LNCaP clone FGC (cell line): ENCODE results near the gene RABEP1.
"Not testable (repeated sequence)": the region's sequence is repeated elsewhere in the genome, so short reads cannot be mapped to it uniquely, and the experiment has no call there.

Source experiments
- DNase-seq: peaks from one replicate; pipeline ENCODE4 v3.0.0-alpha.2; 2011; ENCODE audit warnings: low read depth
- H3K4me3 ChIP-seq: 2 replicates; pipeline ENCODE4 v1.5.1; 2011; ENCODE audit warnings: mild to moderate bottlenecking, low read depth, low read length, control low read depth
- CTCF ChIP-seq: IDR thresholded peaks from 2 replicates; pipeline ENCODE4 v1.5.1; 2012; ENCODE audit warnings: mild to moderate bottlenecking; ENCODE audit not compliant: control insufficient read depth, insufficient read depth; ENCODE audit errors: extremely low read depth

The RABEP1 gene

DNA sequence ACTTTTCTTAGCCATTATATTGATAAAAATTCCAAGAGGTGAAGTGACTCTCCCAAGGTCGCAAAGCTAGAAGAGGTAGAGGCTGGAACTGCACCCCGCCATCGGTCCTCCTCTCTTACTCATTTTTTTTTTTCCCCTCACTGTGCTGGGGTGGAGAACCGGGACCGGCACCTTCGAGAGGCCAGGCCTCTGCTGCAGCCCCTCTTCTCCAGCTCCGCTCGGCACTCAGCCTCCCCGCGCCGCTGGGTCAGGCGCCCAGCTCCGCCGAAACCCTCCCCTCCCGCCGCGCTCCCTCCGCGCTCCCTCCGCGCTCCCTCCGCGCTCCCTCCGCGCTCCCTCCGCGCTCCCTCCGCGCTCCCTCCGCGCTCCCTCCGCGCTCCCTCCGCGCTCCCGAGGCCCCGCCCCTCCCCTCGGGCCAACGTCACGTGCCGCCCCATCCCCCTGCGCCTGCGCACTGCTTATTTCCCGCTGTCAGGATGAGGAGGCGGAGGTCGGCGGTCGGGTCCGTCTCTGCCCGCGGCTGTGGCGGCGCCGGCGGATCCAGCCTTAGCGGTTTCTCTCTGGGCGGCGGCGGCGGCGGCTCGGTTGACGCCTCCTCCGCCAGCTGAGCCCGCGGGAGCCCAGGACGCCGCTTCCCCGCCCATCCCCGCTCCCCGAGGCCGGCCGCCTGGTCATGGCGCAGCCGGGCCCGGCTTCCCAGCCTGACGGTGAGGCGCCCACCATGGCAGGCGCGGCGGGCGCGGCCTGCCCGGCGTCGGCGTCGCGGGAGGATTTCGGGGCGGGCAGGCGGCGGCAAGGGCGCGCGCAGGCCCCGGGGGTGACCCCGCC lies at the start of gene RABEP1:
RABEP1 (plus strand) TSS at position 471 of the 828 bp plus-strand sequence; CDS start at position 674, 203 bp downstream.
- no peak for TF ChIP-seq CTCF
- no peak for DNase-seq
- peak within 1 kb of the TSS; percentile 79 for H3K4me3 ChIP-seq

DNA sequence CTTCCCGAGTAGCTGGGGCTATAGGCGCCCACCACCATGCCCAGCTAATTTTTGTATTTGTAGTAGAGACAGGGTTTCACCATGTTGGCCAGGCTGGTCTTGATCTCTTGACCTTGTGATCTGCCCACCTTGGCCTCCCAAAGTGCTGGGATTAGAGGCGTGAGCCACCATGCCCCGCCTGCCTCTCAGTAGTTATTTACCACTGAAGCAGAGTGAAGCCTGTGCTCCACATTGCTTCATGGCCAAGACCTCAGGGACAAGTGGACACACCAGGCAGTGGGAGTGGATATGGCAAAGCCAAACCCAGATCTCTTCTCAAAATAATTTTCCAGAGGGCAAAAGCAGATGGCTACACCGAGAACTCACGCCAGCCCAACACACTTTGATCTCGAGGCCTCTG lies 48.6 kb upstream of the RABEP1 start:
- DNase-seq, H3K4me3 ChIP-seq: not testable (repeated sequence)

DNA sequence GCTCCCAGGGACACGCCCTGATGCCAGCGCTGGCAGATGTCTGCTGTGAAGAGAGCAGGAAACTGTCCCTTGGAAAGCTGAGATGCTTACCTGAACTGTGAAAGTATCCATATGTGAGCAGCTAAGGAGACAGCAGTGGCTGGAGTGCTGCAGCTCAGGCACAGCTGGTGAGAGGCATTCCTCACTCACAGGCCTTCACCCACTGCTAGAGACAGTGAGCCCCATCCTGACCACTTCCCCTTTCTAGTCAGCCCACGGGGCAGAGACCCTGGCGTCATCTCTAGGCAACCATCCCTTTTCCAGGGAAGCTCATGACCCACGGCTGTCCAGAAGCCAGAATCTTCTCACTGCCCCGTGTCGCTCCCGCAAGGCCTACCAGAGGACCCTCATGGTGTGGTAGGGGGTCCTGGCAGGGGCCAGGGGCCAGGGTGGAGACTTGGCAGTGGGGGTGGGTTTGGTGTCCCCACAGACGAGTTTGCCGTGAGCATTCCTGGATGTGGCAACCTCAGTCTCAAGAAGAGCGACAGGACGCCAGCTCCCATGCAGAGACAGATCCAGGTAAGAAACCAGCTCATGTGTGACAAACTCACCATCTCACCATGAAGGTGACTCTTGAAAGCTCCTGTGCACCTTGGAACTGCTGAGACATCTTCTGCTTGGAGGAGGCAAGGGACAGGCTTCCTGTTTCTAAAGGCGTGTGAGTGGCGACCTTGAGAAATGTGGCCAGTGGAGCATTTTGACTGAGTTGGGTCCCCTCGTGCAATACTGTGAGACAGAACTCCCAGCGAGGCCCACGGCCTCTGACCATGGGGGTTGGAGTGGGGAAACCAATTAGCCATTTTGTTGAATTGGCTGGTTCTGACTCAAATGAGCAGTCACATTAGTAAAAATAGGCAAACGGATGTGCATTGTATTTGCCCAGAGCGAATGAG lies 47.2 kb upstream of the RABEP1 start, which contains the start of gene SCIMP:
SCIMP (minus strand) TSS at position 216 of the 932 bp plus-strand sequence; CDS start at position 111, 105 bp downstream.
- no peak within 1 kb of the TSS for H3K4me3 ChIP-seq
- no peak for DNase-seq
- no peak for TF ChIP-seq CTCF

DNA sequence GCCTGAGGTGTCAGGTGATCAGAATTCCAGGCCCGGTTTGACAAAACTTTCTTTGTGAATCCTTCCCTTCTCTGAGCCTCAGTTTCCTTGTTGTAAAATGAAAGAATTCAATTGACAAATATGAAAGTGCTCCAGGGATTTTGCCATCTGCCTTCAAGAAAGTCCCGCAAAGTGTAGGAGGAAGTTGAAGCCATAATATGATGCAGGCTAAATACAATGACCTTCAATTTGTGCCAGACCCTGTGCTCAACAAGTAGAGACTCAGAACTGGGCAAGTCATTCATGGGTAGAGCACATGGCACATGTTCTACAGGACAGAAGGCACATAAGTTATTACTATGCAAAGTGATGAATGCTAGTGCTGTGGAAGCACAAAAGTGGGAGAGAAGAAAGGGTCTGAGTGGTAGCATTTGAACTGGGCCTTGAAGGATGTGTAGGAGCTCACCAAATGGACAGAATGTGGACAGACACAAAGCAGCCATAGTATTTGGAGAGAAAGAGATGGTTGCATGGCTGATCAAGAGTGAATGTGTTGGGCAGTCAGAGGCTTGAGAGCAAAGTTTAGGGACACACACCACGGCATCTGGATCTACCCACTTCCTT lies 45.0 kb upstream of the RABEP1 start:
- no peak for TF ChIP-seq CTCF

DNA sequence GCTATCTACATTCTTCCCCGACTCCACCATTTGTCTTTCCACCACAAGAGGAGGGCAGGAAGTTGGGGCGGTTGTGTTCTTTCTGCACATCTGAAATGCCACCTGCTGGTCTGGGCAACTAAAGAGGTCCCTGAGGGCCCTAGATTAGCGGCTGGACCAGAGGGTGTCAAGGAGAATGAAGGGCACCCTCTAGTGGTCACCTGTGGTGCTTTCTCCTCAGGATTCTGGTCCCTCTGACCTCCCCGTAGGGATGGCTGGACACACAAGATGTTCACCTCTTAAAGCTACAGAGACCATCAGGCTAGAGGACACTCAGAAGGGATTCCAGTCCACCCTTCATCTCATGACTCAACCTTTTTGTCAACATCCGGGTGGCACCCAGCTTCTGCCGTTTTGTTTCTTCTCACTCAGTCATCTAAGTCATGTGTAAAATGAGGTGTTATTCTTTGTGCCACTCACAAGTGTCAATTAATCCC lies 44.5 kb upstream of the RABEP1 start:
- DNase-seq: peak; percentile 39
- TF ChIP-seq CTCF: peak; percentile 69
- no peak overlapping the region for H3K4me3 ChIP-seq

More for the DNA sequence above, 45.0 kb upstream of the RABEP1 start:
- H3K4me3 ChIP-seq: no peak overlapping the region
- no peak for DNase-seq

- no peak for TF ChIP-seq CTCF
- no peak for DNase-seq
- H3K4me3 ChIP-seq: no peak overlapping the region
Measured at GRCh38 chr17:5238333-5238732, 43.8 kb upstream of the RABEP1 start.

GRCh38 chr17:5239769-5240168 lies 42.3 kb upstream of the RABEP1 start:
- H3K4me3 ChIP-seq: not testable (repeated sequence)

More at GRCh38 chr17:5239769-5240168, 42.3 kb upstream of the RABEP1 start:
- not testable (repeated sequence) for DNase-seq
